ENCODE measurements around the gene SPIRE1.
"Not testable (repeated sequence)": the region's sequence is repeated elsewhere in the genome, so short reads cannot be mapped to it uniquely, and the experiment has no call there.

The SPIRE1 gene

GRCh38 chr18:12598181-12598930 is 59.6 kb downstream of the SPIRE1 start:
- no peak for DNase-seq (ENCODE audit: low read depth in 3 of 3)

- DNase-seq (ENCODE audit: low read depth in 3 of 3) = no peak
These were observed 60.1 kb downstream of the SPIRE1 start for GRCh38 chr18:12597760-12598159.

- DNase-seq (ENCODE audit: low read depth in 3 of 3) = no peak
These were observed 62.2 kb downstream of the SPIRE1 start for GRCh38 chr18:12595571-12596255.

- DNase-seq (ENCODE audit: low read depth in 3 of 3) = no peak
These were observed 64.0 kb downstream of the SPIRE1 start for GRCh38 chr18:12593866-12594265.

GRCh38 chr18:12592597-12593127 is 65.2 kb downstream of the SPIRE1 start:
- no peak for DNase-seq (ENCODE audit: low read depth in 3 of 3)

GRCh38 chr18:12589448-12589847 is 68.5 kb downstream of the SPIRE1 start:
- DNase-seq (ENCODE audit: low read depth in 3 of 3) = no peak

GRCh38 chr18:12586956-12587355 is 71.0 kb downstream of the SPIRE1 start:
- DNase-seq (ENCODE audit: low read depth in 3 of 3) = no peak

- DNase-seq (ENCODE audit: low read depth in 3 of 3) = no peak
These were observed 72.7 kb downstream of the SPIRE1 start for GRCh38 chr18:12585218-12585617.

- DNase-seq (ENCODE audit: low read depth in 3 of 3) = no peak
These were observed 77.1 kb downstream of the SPIRE1 start for GRCh38 chr18:12580630-12581342.

- no peak for DNase-seq (ENCODE audit: low read depth in 3 of 3)
These were observed 78.1 kb downstream of the SPIRE1 start for GRCh38 chr18:12579775-12580174.

GRCh38 chr18:12577848-12578247 is 80.1 kb downstream of the SPIRE1 start:
- DNase-seq (ENCODE audit: low read depth in 3 of 3) = no peak

- no peak for DNase-seq (ENCODE audit: low read depth in 3 of 3)
These were observed 83.3 kb downstream of the SPIRE1 start for GRCh38 chr18:12574494-12575185.

- DNase-seq (ENCODE audit: low read depth in 3 of 3) = no peak
These were observed 86.3 kb downstream of the SPIRE1 start for GRCh38 chr18:12571630-12572029.

- DNase-seq (ENCODE audit: low read depth in 3 of 3) = no peak
These were observed 88.1 kb downstream of the SPIRE1 start for GRCh38 chr18:12569791-12570190.

- DNase-seq (ENCODE audit: low read depth in 3 of 3) = no peak
These were observed 90.1 kb downstream of the SPIRE1 start for GRCh38 chr18:12567849-12568248.

GRCh38 chr18:12564861-12565260 is 93.0 kb downstream of the SPIRE1 start:
- no peak for DNase-seq (ENCODE audit: low read depth in 3 of 3)

- DNase-seq (ENCODE audit: low read depth in 3 of 3) = no peak
These were observed 93.5 kb downstream of the SPIRE1 start for GRCh38 chr18:12564378-12564777.

- DNase-seq (ENCODE audit: low read depth in 3 of 3) = not testable (repeated sequence)
These were observed 97.3 kb downstream of the SPIRE1 start for GRCh38 chr18:12560600-12560999.

- DNase-seq (ENCODE audit: low read depth in 3 of 3) = no peak
These were observed 98.6 kb downstream of the SPIRE1 start for GRCh38 chr18:12559319-12559718.

- DNase-seq (ENCODE audit: low read depth in 3 of 3) = no peak
These were observed 100.7 kb downstream of the SPIRE1 start for GRCh38 chr18:12556946-12557806.

Data from stimulated activated CD4-positive, alpha-beta T cell treated with anti-CD3 and anti-CD28 coated beads, TNF-alpha, amount 100 ng/mL, for 48 hours (primary cell).